ENCODE measurements around the gene DCHS1.

DNA sequence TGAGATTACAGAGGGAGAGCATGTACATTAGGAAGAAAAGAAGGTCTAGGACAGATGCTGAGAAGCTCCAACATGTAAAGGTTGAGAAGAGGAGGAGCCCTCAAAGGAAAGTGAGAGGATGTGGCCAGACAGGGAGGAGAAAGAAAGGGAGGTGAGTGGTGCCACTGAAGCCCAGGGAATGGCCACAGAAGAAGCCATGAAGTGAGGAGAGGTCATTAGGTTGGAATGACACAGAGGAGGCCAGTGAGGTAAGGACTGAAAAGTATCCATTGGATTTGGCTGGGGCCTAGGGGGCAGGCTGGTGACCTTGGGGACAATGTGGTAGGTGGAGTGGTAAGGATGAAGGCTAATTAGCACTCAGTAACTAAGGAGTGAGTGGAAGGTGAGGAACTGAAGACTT is 3.0 kb upstream of the DCHS1 start:
- TF ChIP-seq SPI1 (IDR thresholded peaks at IDR 0.05; ENCODE audit: low read depth, low read length) = no peak
- TF ChIP-seq POLR2AphosphoS5 (IDR thresholded peaks at IDR 0.05; ENCODE audit: low read depth, low read length) = no peak
- no peak for TF ChIP-seq POLR2A (IDR thresholded peaks at IDR 0.05; ENCODE audit: low read depth, low read length)
- TF ChIP-seq TAF1 (IDR thresholded peaks at IDR 0.05; ENCODE audit: low read depth, low read length) = no peak
- TF ChIP-seq POU2F2 (IDR thresholded peaks at IDR 0.05; ENCODE audit: low read depth, low read length) = no peak
- no peak for TF ChIP-seq PAX5 (IDR thresholded peaks at IDR 0.05; ENCODE audit: insufficient read depth, low read length, severe bottlenecking)

Measured in GM12891 (cell line).